MM.1S (cell line): ENCODE measurements around the gene HPCAL1.

Experiments used
- CTCF ChIP-seq: fragments of 300-600 bp; sonication (generic); IDR thresholded peaks from 2 replicates; pipeline ENCODE4 v1.5.1; 2016; ENCODE audit warnings: antibody characterized with exemption, low read length, mixed read lengths
- EZH2 ChIP-seq: fragments of 300-600 bp; sonication (generic); optimal IDR thresholded peaks from 2 replicates; pipeline ENCODE3; 2017; ENCODE audit warnings: low read depth, mild to moderate bottlenecking, antibody characterized with exemption, low read length, mixed read lengths

GRCh38 chr2:10406491-10407188 lies 103.9 kb downstream of the HPCAL1 start:
- no peak for TF ChIP-seq CTCF
- TF ChIP-seq EZH2: no peak
